Prostate gland (tissue), 2 donors: ENCODE data around the gene SLC35F4.

ENCODE experiments used
- POLR2A ChIP-seq: fragments of 450-650 bp; IDR thresholded peaks from one replicate; pipeline ENCODE4 v1.6.1; 2016; ENCODE audit warnings: antibody characterized with exemption, mild to moderate bottlenecking
- TF ChIP-seq, protein P1 (sequence below), 4 experiments: fragments of 200-600 bp in 2 of 4; fragments of 450-650 bp in 2 of 4; sonication (generic) in 2 of 4; IDR thresholded peaks; 1 replicate in 3 of 4; 2 replicates in 1 of 4; pipeline ENCODE4 v1.5.1; 2016 to 2019; ENCODE audit warnings: antibody characterized with exemption in 4 of 4, mild to moderate bottlenecking in 2 of 4, moderate library complexity in 2 of 4

DNA sequence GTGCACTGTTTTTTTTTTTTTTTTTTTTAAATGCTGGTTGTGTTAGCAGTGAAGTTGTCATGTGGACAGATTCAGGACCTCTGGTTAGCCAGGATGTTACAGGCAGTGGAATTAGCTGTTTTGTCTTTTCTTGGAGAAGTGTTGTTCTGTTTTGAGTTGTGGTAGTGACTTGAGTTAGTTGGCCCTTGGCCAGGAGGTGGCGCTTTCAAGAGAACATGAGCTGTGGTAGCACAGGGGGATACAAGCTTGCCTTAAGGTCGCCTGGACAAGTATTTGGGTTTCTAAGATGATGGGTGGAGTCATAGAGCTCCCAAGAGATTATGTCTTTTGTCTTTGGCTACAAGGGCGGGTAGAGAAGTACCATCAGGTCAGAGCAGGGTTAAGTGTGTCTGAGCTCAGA, 338.9 kb downstream of the SLC35F4 start:
- TF ChIP-seq, protein P1, sequence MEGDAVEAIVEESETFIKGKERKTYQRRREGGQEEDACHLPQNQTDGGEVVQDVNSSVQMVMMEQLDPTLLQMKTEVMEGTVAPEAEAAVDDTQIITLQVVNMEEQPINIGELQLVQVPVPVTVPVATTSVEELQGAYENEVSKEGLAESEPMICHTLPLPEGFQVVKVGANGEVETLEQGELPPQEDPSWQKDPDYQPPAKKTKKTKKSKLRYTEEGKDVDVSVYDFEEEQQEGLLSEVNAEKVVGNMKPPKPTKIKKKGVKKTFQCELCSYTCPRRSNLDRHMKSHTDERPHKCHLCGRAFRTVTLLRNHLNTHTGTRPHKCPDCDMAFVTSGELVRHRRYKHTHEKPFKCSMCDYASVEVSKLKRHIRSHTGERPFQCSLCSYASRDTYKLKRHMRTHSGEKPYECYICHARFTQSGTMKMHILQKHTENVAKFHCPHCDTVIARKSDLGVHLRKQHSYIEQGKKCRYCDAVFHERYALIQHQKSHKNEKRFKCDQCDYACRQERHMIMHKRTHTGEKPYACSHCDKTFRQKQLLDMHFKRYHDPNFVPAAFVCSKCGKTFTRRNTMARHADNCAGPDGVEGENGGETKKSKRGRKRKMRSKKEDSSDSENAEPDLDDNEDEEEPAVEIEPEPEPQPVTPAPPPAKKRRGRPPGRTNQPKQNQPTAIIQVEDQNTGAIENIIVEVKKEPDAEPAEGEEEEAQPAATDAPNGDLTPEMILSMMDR (IDR thresholded peaks at IDR 0.05), result no peak
- TF ChIP-seq POLR2A, result no peak
